GM10847 (cell line): ENCODE measurements around the gene SLC34A2.

ENCODE experiments used
- POLR2A ChIP-seq: IDR thresholded peaks from 2 replicates; pipeline ENCODE4 v1.6.1; 2011; ENCODE audit not compliant: insufficient read length; ENCODE audit errors: extremely low read depth

Gene SLC34A2

GRCh38 chr4:25654031-25654970, 1.4 kb upstream of the SLC34A2 start:
- no peak for TF ChIP-seq POLR2A

- no peak for TF ChIP-seq POLR2A
These were observed 380 bp downstream of the SLC34A2 start for GRCh38 chr4:25656031-25656430.

GRCh38 chr4:25658357-25658771, 2.7 kb downstream of the SLC34A2 start:
- no peak for TF ChIP-seq POLR2A

- TF ChIP-seq POLR2A: no peak
These were observed 3.1 kb downstream of the SLC34A2 start for GRCh38 chr4:25658777-25659176.

GRCh38 chr4:25662306-25662705, 6.7 kb downstream of the SLC34A2 start:
- no peak for TF ChIP-seq POLR2A

- TF ChIP-seq POLR2A: no peak
These were observed 8.1 kb downstream of the SLC34A2 start for GRCh38 chr4:25663781-25664180.

- no peak for TF ChIP-seq POLR2A
These were observed 10.5 kb downstream of the SLC34A2 start for GRCh38 chr4:25666031-25666630.

GRCh38 chr4:25667931-25668557, 12.4 kb downstream of the SLC34A2 start:
- no peak for TF ChIP-seq POLR2A

GRCh38 chr4:25670991-25671390, 15.3 kb downstream of the SLC34A2 start:
- no peak for TF ChIP-seq POLR2A

- no peak for TF ChIP-seq POLR2A
These were observed 17.1 kb downstream of the SLC34A2 start for GRCh38 chr4:25672756-25673155.

GRCh38 chr4:25674386-25674785, 18.7 kb downstream of the SLC34A2 start:
- TF ChIP-seq POLR2A: no peak

- no peak for TF ChIP-seq POLR2A
These were observed 20.6 kb downstream of the SLC34A2 start for GRCh38 chr4:25676221-25676620.

- TF ChIP-seq POLR2A: no peak
These were observed 21.5 kb downstream of the SLC34A2 start for GRCh38 chr4:25677157-25677556.

- TF ChIP-seq POLR2A: no peak
These were observed 22.3 kb downstream of the SLC34A2 start for GRCh38 chr4:25677943-25678342.

- no peak for TF ChIP-seq POLR2A
These were observed 32.1 kb downstream of the SLC34A2 start for GRCh38 chr4:25687773-25688172.

GRCh38 chr4:25694466-25694865, 38.8 kb downstream of the SLC34A2 start:
- no peak for TF ChIP-seq POLR2A
